Activated CD4-positive, alpha-beta memory T cell treated with anti-CD3 and anti-CD28 coated beads for 36 hours (primary cell): Measurements from ENCODE around the gene NEDD4L. TPM values are rescaled to one million over a fixed set of nuclear protein-coding genes. Genes with fewer than 3 reads are reported as not detected.

Experiments used
- CTCF ChIA-PET: fragments of 350-600 bp; sonication (Branson Sonifier 250); formaldehyde crosslinking; loops from one replicate; lab custom pipeline; 2021; ENCODE audit warnings: antibody characterized with exemption, inconsistent platforms; lab: Charles Lee
- POLR2A ChIA-PET: fragments of 350-600 bp; sonication (Branson Sonifier 250); formaldehyde crosslinking; loops from one replicate; lab custom pipeline; 2021; ENCODE audit warnings: antibody characterized with exemption; lab: Charles Lee
- DNase-seq: peaks from one replicate; pipeline ENCODE4 v3.0.0-alpha.2; 2020
- H3K27ac Mint-ChIP-seq: one replicate; pipeline ENCODE4 v1.8.0; 2021; ENCODE audit warnings: mixed read lengths
- H3K27me3 Mint-ChIP-seq: one replicate; pipeline ENCODE4 v1.8.0; 2021; ENCODE audit warnings: mixed read lengths
- H3K36me3 Mint-ChIP-seq: one replicate; pipeline ENCODE4 v1.8.0; 2021; ENCODE audit warnings: mixed read lengths
- H3K4me1 Mint-ChIP-seq: one replicate; pipeline ENCODE4 v1.8.0; 2021; ENCODE audit warnings: low read depth, mixed read lengths
- H3K4me3 Mint-ChIP-seq: one replicate; pipeline ENCODE4 v1.8.0; 2021; ENCODE audit warnings: mild to moderate bottlenecking, mixed read lengths
- H3K9me3 Mint-ChIP-seq: one replicate; pipeline ENCODE4 v1.8.0; 2021; ENCODE audit warnings: mixed read lengths
- intact Hi-C: fragments of 100-400 bp; cut with micrococcal nuclease; formaldehyde crosslinking; loops from one replicate; pipeline ENCODE4 v1.15.1; 2023
- total RNA-seq, 2 experiments: library from RNA; stranded (reverse); gene quantifications; one replicate each; pipeline ENCODE4 v1.2.3, GENCODE V29; 2021

Gene NEDD4L
- total RNA-seq, 2 experiments from 2014 or later, result 3.4 to 3.8 TPM

- intact Hi-C loops, result no loop called here
- Mint-ChIP-seq H3K4me3 (no peak overlapping the region), H3K27me3 (no peaks in the 10 kb centered on the region), H3K4me1 (no peaks in the 10 kb centered on the region), H3K9me3 (no peaks in the 10 kb centered on the region), H3K27ac (no peak overlapping the region), H3K36me3 (no peaks in the 10 kb centered on the region)
- CTCF ChIA-PET, result no interaction called here
- POLR2A ChIA-PET, result no interaction called here
- DNase-seq, result no peak
Measured at GRCh38 chr18:58335821-58336220, 291.8 kb downstream of the NEDD4L start.

GRCh38 chr18:58336605-58337004 is 292.6 kb downstream of the NEDD4L start:
- no peak overlapping the region for H3K27ac Mint-ChIP-seq
- no peak for DNase-seq
- no peaks in the 10 kb centered on the region for H3K36me3 Mint-ChIP-seq
- no peaks in the 10 kb centered on the region for H3K27me3 Mint-ChIP-seq
- no peak overlapping the region for H3K4me3 Mint-ChIP-seq
- POLR2A ChIA-PET, result interaction anchor here (0.7 kb wide), 1 partner anchor 725 kb away, joined by 3 read pairs; no protein-coding TSS in a partner anchor
- H3K9me3 Mint-ChIP-seq, result no peaks in the 10 kb centered on the region
- intact Hi-C loops, result no loop called here
- H3K4me1 Mint-ChIP-seq, result no peaks in the 10 kb centered on the region
- CTCF ChIA-PET, result no interaction called here

GRCh38 chr18:58337285-58337684 is 293.3 kb downstream of the NEDD4L start:
- H3K27me3 Mint-ChIP-seq, result no peaks in the 10 kb centered on the region
- H3K36me3 Mint-ChIP-seq, result no peaks in the 10 kb centered on the region
- intact Hi-C loops, result no loop called here
- no peak overlapping the region for H3K4me3 Mint-ChIP-seq
- ChIA-PET POLR2A (no interaction called here), CTCF (no interaction called here)
- no peak for DNase-seq
- H3K27ac Mint-ChIP-seq, result no peak overlapping the region
- H3K9me3 Mint-ChIP-seq, result no peaks in the 10 kb centered on the region
- H3K4me1 Mint-ChIP-seq, result no peaks in the 10 kb centered on the region

GRCh38 chr18:58337686-58338085 is 293.7 kb downstream of the NEDD4L start:
- Mint-ChIP-seq H3K36me3 (no peaks in the 10 kb centered on the region), H3K4me3 (no peak overlapping the region), H3K9me3 (no peaks in the 10 kb centered on the region), H3K27me3 (no peaks in the 10 kb centered on the region), H3K4me1 (no peaks in the 10 kb centered on the region), H3K27ac (no peak overlapping the region)
- intact Hi-C loops, result no loop called here
- CTCF ChIA-PET, result no interaction called here
- POLR2A ChIA-PET, result no interaction called here
- no peak for DNase-seq

DNA sequence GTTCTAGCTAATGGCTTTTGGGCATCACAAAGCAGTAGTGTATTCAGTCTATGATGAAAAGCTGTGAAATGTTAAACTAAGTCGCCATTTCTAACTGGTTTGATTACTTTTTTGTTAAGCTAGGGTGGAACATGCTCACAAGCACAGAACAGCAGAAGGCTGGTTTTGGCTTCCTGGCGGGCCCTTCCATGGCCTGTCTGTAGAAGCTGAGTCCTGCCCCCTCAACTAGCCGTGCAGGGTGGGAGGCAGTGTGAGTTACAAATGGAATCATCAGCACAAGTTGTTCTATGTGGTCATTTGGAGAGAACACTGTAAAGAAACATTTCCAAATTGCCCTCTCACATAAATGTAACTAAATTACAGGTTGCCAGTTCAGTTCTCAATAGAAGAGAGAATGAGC is 294.1 kb downstream of the NEDD4L start:
- Mint-ChIP-seq H3K27me3 (no peaks in the 10 kb centered on the region), H3K4me3 (no peak overlapping the region), H3K36me3 (no peaks in the 10 kb centered on the region), H3K27ac (no peak overlapping the region), H3K4me1 (no peaks in the 10 kb centered on the region), H3K9me3 (no peaks in the 10 kb centered on the region)
- CTCF ChIA-PET, result no interaction called here
- POLR2A ChIA-PET, result no interaction called here
- no peak for DNase-seq
- intact Hi-C loops, result no loop called here

GRCh38 chr18:58338961-58339592 is 295.1 kb downstream of the NEDD4L start:
- CTCF ChIA-PET, result interaction anchor here (1.0 kb wide), 1 partner anchor 17 kb away, joined by 4 read pairs; no protein-coding TSS in a partner anchor

DNA sequence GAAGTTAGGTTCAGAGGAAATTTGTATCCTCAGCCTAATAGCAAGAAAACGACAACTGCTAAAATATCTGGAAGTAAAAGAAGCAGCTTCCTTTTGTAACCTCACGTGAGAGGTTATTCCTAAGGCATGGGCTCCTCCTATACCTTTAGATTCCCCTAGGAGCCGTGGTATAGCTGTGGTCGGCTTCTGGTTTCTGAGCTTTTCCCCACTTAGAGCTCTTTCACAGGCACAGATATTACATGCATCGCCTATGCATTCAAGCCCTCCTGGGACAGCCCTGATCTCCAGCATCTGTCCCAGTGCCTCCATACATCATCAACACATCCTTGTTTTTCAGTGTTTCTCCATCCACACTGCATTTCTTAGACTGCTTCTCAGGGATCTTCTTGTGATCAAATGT is 295.9 kb downstream of the NEDD4L start:
- Mint-ChIP-seq H3K36me3 (no peaks in the 10 kb centered on the region), H3K9me3 (no peaks in the 10 kb centered on the region), H3K4me3 (no peak overlapping the region), H3K4me1 (no peaks in the 10 kb centered on the region), H3K27ac (no peak overlapping the region), H3K27me3 (no peaks in the 10 kb centered on the region)
- POLR2A ChIA-PET, result no interaction called here
- intact Hi-C loops, result no loop called here
- CTCF ChIA-PET, result interaction anchor here (0.6 to 1.0 kb wide), 2 partner anchors 18 to 502 kb away, joined by 3 to 4 read pairs; no protein-coding TSS in a partner anchor
- DNase-seq, result no peak

More at GRCh38 chr18:58338961-58339592, 295.1 kb downstream of the NEDD4L start:
- Mint-ChIP-seq H3K27ac (no peak overlapping the region), H3K4me1 (no peaks in the 10 kb centered on the region), H3K9me3 (no peaks in the 10 kb centered on the region), H3K27me3 (no peaks in the 10 kb centered on the region), H3K36me3 (no peaks in the 10 kb centered on the region), H3K4me3 (no peak overlapping the region)
- intact Hi-C loops, result no loop called here
- no peak for DNase-seq
- POLR2A ChIA-PET, result interaction anchor here (0.5 kb wide), 1 partner anchor 18 kb away, joined by 5 read pairs; no protein-coding TSS in a partner anchor

GRCh38 chr18:58341916-58342315 is 297.9 kb downstream of the NEDD4L start:
- H3K27ac Mint-ChIP-seq, result no peak overlapping the region
- POLR2A ChIA-PET, result no interaction called here

GRCh38 chr18:58344080-58344670 is 300.1 kb downstream of the NEDD4L start:
- no peaks in the 10 kb centered on the region for H3K36me3 Mint-ChIP-seq
- H3K27me3 Mint-ChIP-seq, result no peaks in the 10 kb centered on the region
- ChIA-PET CTCF (no interaction called here), POLR2A (no interaction called here)
- H3K4me3 Mint-ChIP-seq, result no peak overlapping the region
- no peak for DNase-seq
- intact Hi-C loops, result no loop called here
- no peaks in the 10 kb centered on the region for H3K9me3 Mint-ChIP-seq
- H3K27ac Mint-ChIP-seq, result no peak overlapping the region
- H3K4me1 Mint-ChIP-seq, result no peaks in the 10 kb centered on the region

More at GRCh38 chr18:58341916-58342315, 297.9 kb downstream of the NEDD4L start:
- Mint-ChIP-seq H3K36me3 (no peaks in the 10 kb centered on the region), H3K4me1 (no peaks in the 10 kb centered on the region), H3K27me3 (no peaks in the 10 kb centered on the region), H3K9me3 (no peaks in the 10 kb centered on the region), H3K4me3 (no peak overlapping the region)
- CTCF ChIA-PET, result interaction anchor here (1.5 to 1.7 kb wide), 2 partner anchors 161 to 422 kb away, joined by 5 read pairs; no protein-coding TSS in a partner anchor
- no peak for DNase-seq
- intact Hi-C loops, result no loop called here

- Mint-ChIP-seq H3K4me3 (no peak overlapping the region), H3K4me1 (no peaks in the 10 kb centered on the region), H3K36me3 (no peaks in the 10 kb centered on the region), H3K9me3 (no peaks in the 10 kb centered on the region), H3K27me3 (no peaks in the 10 kb centered on the region), H3K27ac (no peak overlapping the region)
- ChIA-PET POLR2A (no interaction called here), CTCF (no interaction called here)
- no peak for DNase-seq
- intact Hi-C loops, result no loop called here
Measured at GRCh38 chr18:58344861-58345463, 300.9 kb downstream of the NEDD4L start.

GRCh38 chr18:58345875-58346274 is 301.8 kb downstream of the NEDD4L start:
- ChIA-PET CTCF (no interaction called here), POLR2A (no interaction called here)
- Mint-ChIP-seq H3K27me3 (no peaks in the 10 kb centered on the region), H3K4me1 (no peaks in the 10 kb centered on the region), H3K27ac (no peak overlapping the region), H3K36me3 (no peaks in the 10 kb centered on the region), H3K9me3 (no peaks in the 10 kb centered on the region), H3K4me3 (no peak overlapping the region)
- intact Hi-C loops, result no loop called here
- no peak for DNase-seq

GRCh38 chr18:58347135-58347534 is 303.1 kb downstream of the NEDD4L start:
- intact Hi-C loops, result no loop called here
- no peak for DNase-seq
- no peaks in the 10 kb centered on the region for H3K9me3 Mint-ChIP-seq
- H3K27me3 Mint-ChIP-seq, result no peaks in the 10 kb centered on the region
- no peak overlapping the region for H3K4me3 Mint-ChIP-seq
- CTCF ChIA-PET, result no interaction called here
- H3K36me3 Mint-ChIP-seq, result no peaks in the 10 kb centered on the region
- no peaks in the 10 kb centered on the region for H3K4me1 Mint-ChIP-seq
- no peak overlapping the region for H3K27ac Mint-ChIP-seq
- POLR2A ChIA-PET, result no interaction called here
